Pericardium fibroblast (primary cell): ENCODE results near the gene FAM171A2. TPM values are rescaled to one million over a fixed set of nuclear protein-coding genes. Genes with fewer than 3 reads are reported as not detected.

Source experiments
- total RNA-seq: library from RNA; depleted of rRNA; stranded (reverse); fragments of >200 nt; gene quantifications from 2 replicates; pipeline ENCODE4 v1.2.3, GENCODE V29; 2015

Gene FAM171A2
- total RNA-seq = 7.2 and 11.8 TPM in 2 replicates

DNA sequence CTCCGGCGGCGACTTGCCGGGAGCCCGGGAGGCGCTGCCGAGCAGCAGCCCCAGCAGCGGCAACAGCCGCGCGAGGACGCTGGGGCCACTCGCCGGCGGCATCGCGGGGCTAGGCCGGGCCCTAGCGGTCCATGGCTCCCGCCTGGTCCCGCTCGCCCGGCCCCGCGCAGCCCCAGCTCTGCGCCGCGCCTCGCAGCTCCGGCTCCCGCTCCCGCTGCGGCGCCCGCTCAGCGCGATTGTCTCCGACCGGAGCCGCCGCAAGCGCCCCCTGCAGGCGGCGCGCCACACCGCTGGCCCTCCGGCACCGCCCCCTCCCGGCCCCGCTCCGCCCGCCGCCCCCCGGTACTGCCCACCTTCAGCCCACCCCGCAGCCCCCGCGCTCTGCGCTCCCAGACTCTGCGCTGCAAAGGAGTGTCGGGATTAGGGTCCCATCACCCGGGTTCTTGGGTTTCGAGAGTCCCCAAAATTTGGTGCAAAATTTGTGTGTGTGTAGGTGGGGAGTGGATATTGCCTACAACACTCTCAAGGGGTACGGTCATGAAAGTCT is at the start of gene FAM171A2:
FAM171A2 (minus strand) TSS at position 241 of the 547 bp plus-strand sequence; CDS start at position 102, 139 bp downstream.

DNA sequence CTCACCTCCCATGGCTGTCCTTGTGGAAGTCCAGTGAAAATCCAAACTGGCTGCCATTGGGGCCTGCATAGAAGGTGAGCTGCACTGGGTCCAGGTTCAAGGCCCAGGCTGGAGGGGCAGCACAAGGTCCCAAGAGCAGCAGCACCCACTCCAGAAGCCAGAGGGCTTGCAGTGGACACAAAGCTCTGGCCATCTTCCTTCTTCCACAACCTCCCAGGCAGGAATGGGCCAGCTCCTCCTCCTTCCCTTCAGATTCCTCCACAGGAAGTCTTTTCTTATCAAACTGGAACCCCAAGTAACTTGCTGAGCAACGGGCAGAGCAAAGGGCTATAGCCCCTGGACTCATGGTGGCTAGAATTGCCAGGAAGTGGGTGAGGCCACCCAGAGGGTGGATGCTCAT is 25.6 kb upstream of the FAM171A2 start, which contains the start of gene ITGA2B:
ITGA2B (minus strand) TSS at position 369 of the 400 bp plus-strand sequence; CDS start at position 193, 176 bp downstream.

DNA sequence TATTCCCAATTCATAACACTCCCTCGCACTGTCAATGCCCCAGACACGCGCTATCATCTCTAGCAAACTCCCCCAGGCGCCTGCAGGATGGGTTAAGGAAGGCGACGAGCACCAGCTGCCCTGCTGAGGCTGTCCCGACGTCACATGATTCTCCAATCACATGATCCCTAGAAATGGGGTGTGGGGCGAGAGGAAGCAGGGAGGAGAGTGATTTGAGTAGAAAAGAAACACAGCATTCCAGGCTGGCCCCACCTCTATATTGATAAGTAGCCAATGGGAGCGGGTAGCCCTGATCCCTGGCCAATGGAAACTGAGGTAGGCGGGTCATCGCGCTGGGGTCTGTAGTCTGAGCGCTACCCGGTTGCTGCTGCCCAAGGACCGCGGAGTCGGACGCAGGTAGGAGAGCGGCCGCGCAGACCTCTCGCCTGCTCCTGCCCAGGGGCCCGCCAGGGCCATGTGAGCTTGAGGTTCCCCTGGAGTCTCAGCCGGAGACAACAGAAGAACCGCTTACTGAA is 18.7 kb downstream of the FAM171A2 start, which contains the start of gene GRN:
GRN (plus strand) TSS at position 364 of the 515 bp plus-strand sequence. CDS start 3,863 bp downstream, outside the sequence.

DNA sequence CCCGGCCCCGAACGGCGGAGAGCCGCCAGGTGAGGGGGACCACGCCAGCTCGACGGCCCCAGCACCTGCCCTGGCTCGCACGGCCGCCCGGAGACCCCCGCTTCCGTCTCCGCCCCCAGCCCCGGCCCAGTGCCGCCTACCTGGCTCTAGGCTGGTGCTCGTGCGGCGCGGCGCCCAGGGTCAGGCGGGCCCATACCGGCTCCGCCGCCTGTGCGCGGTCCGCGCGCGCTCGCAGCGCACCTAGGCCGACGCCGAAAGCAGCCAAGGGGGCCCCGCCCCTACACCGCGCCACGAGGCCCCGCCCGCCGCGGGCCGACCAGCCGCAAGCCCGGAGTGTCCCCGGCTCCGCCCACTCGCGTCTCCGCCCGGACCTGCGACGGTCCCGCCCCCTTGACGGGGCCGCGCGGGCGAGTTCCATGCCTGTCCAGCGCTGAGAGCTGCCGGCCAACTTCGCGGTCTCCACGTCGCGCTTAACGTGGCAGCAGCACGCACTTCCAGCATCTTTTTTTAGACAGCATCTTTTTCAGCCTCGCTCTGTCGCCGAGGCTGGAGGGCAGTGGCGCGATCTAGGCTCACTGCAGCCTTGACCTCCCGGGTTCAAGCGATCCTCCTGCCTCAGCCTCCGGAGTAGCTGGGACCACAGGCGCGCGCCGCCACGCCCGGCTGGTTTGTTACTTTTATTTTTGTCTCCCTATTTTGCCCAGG is 38.9 kb downstream of the FAM171A2 start, which contains the start of gene SLC25A39:
SLC25A39 (minus strand) TSS at position 253 of the 705 bp plus-strand sequence. CDS start 1,261 bp downstream, outside the sequence.

DNA sequence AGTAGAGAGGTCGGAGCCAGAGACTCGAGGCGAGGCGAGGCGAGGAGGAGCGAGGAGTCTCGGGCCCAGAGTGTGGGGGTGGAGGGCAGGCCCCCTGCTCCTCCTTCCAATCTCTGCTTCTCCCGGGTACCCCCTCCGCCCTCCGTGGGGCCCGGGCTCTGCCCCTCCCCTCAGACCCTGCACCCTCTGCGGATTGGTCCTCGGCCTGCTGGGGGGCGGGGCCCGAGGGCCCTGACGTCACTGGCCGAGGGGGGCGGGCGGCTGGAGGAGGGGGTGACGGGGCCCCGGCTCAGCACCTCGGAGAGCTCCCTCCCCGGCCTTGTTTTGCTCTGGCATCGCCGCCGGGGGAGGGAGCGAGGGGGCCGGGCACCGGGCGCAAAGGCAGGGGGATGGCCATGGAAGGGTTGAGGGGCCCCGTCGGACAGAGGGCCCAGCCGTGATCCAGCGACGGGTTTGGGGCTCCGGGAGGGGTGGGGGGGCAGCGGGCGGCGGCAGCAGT is 55.3 kb downstream of the FAM171A2 start, which contains the start of gene RUNDC3A:
RUNDC3A (plus strand) TSS at position 282 of the 499 bp plus-strand sequence. CDS start 232 bp downstream, outside the sequence.

Other genes starting within 250 kb of the FAM171A2 start
- gene HDAC5, start 240.2 kb downstream of the FAM171A2 start, total RNA-seq = 50.4 and 54.7 TPM in 2 replicates
- gene HROB, start 221.9 kb downstream of the FAM171A2 start, total RNA-seq = 0.93 and 5.3 TPM in 2 replicates
- not detected in 2 replicates for gene ASB16, start 193.1 kb downstream of the FAM171A2 start, total RNA-seq
- 29.1 and 32.2 TPM in 2 replicates for gene TMUB2, start 176.9 kb downstream of the FAM171A2 start, total RNA-seq
- 49.5 and 59.3 TPM in 2 replicates for gene ATXN7L3, start 164.0 kb downstream of the FAM171A2 start, total RNA-seq
- 43.6 and 54.0 TPM in 2 replicates for gene UBTF, start 144.2 kb downstream of the FAM171A2 start, total RNA-seq
- not detected in 2 replicates for gene SLC4A1, start 95.7 kb downstream of the FAM171A2 start, total RNA-seq
- gene RUNDC3A, start 55.3 kb downstream of the FAM171A2 start, total RNA-seq = 0.70 and 0.85 TPM in 2 replicates
- gene SLC25A39, start 39.0 kb downstream of the FAM171A2 start, total RNA-seq = 65.8 and 74.2 TPM in 2 replicates
- 497 and 643 TPM in 2 replicates for gene GRN, start 18.6 kb downstream of the FAM171A2 start, total RNA-seq
- gene ITGA2B, start 25.8 kb upstream of the FAM171A2 start, total RNA-seq = 0.35 and 0.68 TPM in 2 replicates
- gene GPATCH8, start 139.6 kb upstream of the FAM171A2 start, total RNA-seq = 9.1 and 11.4 TPM in 2 replicates
- 19.7 and 22.8 TPM in 2 replicates for gene FZD2, start 193.6 kb upstream of the FAM171A2 start, total RNA-seq